ENCODE data around the gene TMEM120B.
"Not testable (repeated sequence)": the region's sequence is repeated elsewhere in the genome, so short reads cannot be mapped to it uniquely, and the experiment has no call there.

Gene TMEM120B

GRCh38 chr12:121709478-121709961 is 3.0 kb upstream of the TMEM120B start:
- DNase-seq: no peak

- DNase-seq: no peak
Observed at GRCh38 chr12:121711361-121712189, 977 bp upstream of the TMEM120B start.

GRCh38 chr12:121712190-121712460 is 427 bp upstream of the TMEM120B start:
- DNase-seq: peak; percentile 45

GRCh38 chr12:121713257-121713777 is 765 bp downstream of the TMEM120B start:
- no peak for DNase-seq

- DNase-seq: no peak
Observed at GRCh38 chr12:121713793-121714192, 1.2 kb downstream of the TMEM120B start.

- not testable (repeated sequence) for DNase-seq
Observed at GRCh38 chr12:121715055-121715454, 2.5 kb downstream of the TMEM120B start.

- DNase-seq: no peak
Observed at GRCh38 chr12:121715862-121716435, 3.4 kb downstream of the TMEM120B start.

GRCh38 chr12:121717041-121717699 is 4.6 kb downstream of the TMEM120B start:
- no peak for DNase-seq

GRCh38 chr12:121718653-121719239 is 6.2 kb downstream of the TMEM120B start:
- DNase-seq: no peak

- DNase-seq: peak; percentile 14
Observed at GRCh38 chr12:121719926-121720414, 7.4 kb downstream of the TMEM120B start.

- no peak for DNase-seq
Observed at GRCh38 chr12:121720762-121721161, 8.2 kb downstream of the TMEM120B start.

GRCh38 chr12:121722511-121722910 is 10.0 kb downstream of the TMEM120B start:
- DNase-seq: no peak

GRCh38 chr12:121723200-121723599 is 10.6 kb downstream of the TMEM120B start:
- no peak for DNase-seq

- DNase-seq: no peak
Observed at GRCh38 chr12:121724925-121725324, 12.4 kb downstream of the TMEM120B start.

GRCh38 chr12:121725423-121725822 is 12.9 kb downstream of the TMEM120B start:
- no peak for DNase-seq

GRCh38 chr12:121729021-121729420 is 16.5 kb downstream of the TMEM120B start:
- DNase-seq: no peak

- DNase-seq: no peak
Observed at GRCh38 chr12:121731473-121731872, 18.9 kb downstream of the TMEM120B start.

GRCh38 chr12:121733849-121734248 is 21.3 kb downstream of the TMEM120B start:
- no peak for DNase-seq

- DNase-seq: no peak
Observed at GRCh38 chr12:121738340-121738858, 25.8 kb downstream of the TMEM120B start.

GRCh38 chr12:121740847-121741246 is 28.3 kb downstream of the TMEM120B start:
- no peak for DNase-seq

GRCh38 chr12:121741743-121742142 is 29.2 kb downstream of the TMEM120B start:
- DNase-seq: peak; percentile 53

GRCh38 chr12:121745545-121745944 is 33.0 kb downstream of the TMEM120B start:
- DNase-seq: not testable (repeated sequence)

- no peak for DNase-seq
Observed at GRCh38 chr12:121748218-121748570, 35.6 kb downstream of the TMEM120B start.
